ENCODE results near the gene FBXW11. TPM values are rescaled to one million over a fixed set of nuclear protein-coding genes. Genes with fewer than 3 reads are reported as not detected.

The FBXW11 gene
- total and polyA plus RNA-seq, 4 experiments from 2014 or later = 17.1 to 43.4 (median 32.1) TPM

GRCh38 chr5:171821286-171821685 is 185.2 kb downstream of the FBXW11 start:
- H3K9me3 ChIP-seq (ENCODE audit: control insufficient read depth in 1 of 2, low read length in 2 of 2) = no peaks in the 10 kb centered on the region
- H3K9me3 Mint-ChIP-seq = peaks cover 0 to 5% (median 0%) of the 10 kb centered on the region in 8 donors
- H3K36me3 Mint-ChIP-seq = no peaks in the 10 kb centered on the region
- no peak overlapping the region for H3K27ac ChIP-seq (ENCODE audit: low read depth, low read length)
- DNase-seq = no peak
- H3K27me3 Mint-ChIP-seq = peaks cover 2 to 6% of the 10 kb centered on the region in 2 donors
- no peaks in the 10 kb centered on the region for H3K27me3 ChIP-seq (ENCODE audit: insufficient read depth, low read length)
- ChIA-PET POLR2A (ENCODE audit: partially characterized antibody) (no interaction called here), CTCF (ENCODE audit: partially characterized antibody) (no interaction called here)
- intact Hi-C loops (cut with micrococcal nuclease) = no loop called here
- H3K36me3 ChIP-seq (ENCODE audit: insufficient read depth, low read length) = no peaks in the 10 kb centered on the region
- no peaks in the 10 kb centered on the region for H3K4me1 ChIP-seq (ENCODE audit: insufficient read depth, low read length)
- H3K4me1 Mint-ChIP-seq = no peaks in the 10 kb centered on the region
- H3K4me3 ChIP-seq (ENCODE audit: low read length in 2 of 2) = no peak overlapping the region
- H3K27ac Mint-ChIP-seq = no peak overlapping the region
- no peak overlapping the region for H3K4me3 Mint-ChIP-seq

GRCh38 chr5:171820561-171820960 is 185.9 kb downstream of the FBXW11 start:
- H3K27me3 Mint-ChIP-seq = peaks cover 2 to 6% of the 10 kb centered on the region in 2 donors
- Histone ChIP-seq H3K9me3 (ENCODE audit: control insufficient read depth in 1 of 2, low read length in 2 of 2) (no peaks in the 10 kb centered on the region), H3K4me3 (ENCODE audit: low read length in 2 of 2) (no peak overlapping the region), H3K4me1 (ENCODE audit: insufficient read depth, low read length) (no peaks in the 10 kb centered on the region), H3K27me3 (ENCODE audit: insufficient read depth, low read length) (no peaks in the 10 kb centered on the region), H3K36me3 (ENCODE audit: insufficient read depth, low read length) (no peaks in the 10 kb centered on the region), H3K27ac (ENCODE audit: low read depth, low read length) (no peak overlapping the region)
- H3K27ac Mint-ChIP-seq = no peak overlapping the region
- POLR2A ChIA-PET (ENCODE audit: partially characterized antibody) = no interaction called here
- H3K4me1 Mint-ChIP-seq = no peaks in the 10 kb centered on the region
- no peaks in the 10 kb centered on the region for H3K36me3 Mint-ChIP-seq
- intact Hi-C loops (cut with micrococcal nuclease) = no loop called here
- no peak overlapping the region for H3K4me3 Mint-ChIP-seq
- CTCF ChIA-PET (ENCODE audit: partially characterized antibody) = no interaction called here
- peaks cover 0 to 5% (median 0%) of the 10 kb centered on the region in 8 donors for H3K9me3 Mint-ChIP-seq
- no peak for DNase-seq

DNA sequence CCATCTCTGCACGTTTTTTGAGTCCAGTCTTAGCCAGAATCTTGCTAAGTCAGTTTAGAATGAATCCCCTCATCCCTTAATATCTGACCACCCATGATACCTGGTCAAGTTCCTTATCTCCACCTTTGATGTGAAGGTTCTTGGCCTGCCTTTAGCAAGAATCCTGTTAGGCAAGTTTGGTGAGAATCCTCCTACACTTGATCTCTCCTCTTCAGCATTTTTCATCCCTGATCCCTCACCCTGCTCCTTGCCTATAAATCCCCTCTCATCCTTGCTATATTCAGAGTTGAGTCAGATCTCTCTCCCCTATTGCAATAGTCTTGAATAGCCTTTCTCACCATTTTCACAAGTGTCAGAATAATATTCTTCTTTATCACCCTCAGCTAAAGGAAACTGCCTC is 189.8 kb downstream of the FBXW11 start:
- H3K9me3 ChIP-seq (ENCODE audit: control insufficient read depth in 1 of 2, low read length in 2 of 2) = no peaks in the 10 kb centered on the region
- no peak for DNase-seq
- no peak overlapping the region for H3K27ac ChIP-seq (ENCODE audit: low read depth, low read length)
- ChIA-PET CTCF (ENCODE audit: partially characterized antibody) (no interaction called here), POLR2A (ENCODE audit: partially characterized antibody) (no interaction called here)
- no peak overlapping the region for H3K4me3 ChIP-seq (ENCODE audit: low read length in 2 of 2)
- Mint-ChIP-seq H3K4me1 (no peaks in the 10 kb centered on the region), H3K9me3 (peaks cover 0 to 8% (median 5%) of the 10 kb centered on the region in 8 donors), H3K27me3 (peaks cover 2% of the 10 kb centered on the region in 2 donors), H3K27ac (no peak overlapping the region), H3K4me3 (no peak overlapping the region), H3K36me3 (peaks cover 0 to 4% of the 10 kb centered on the region in 2 donors)
- H3K36me3 ChIP-seq (ENCODE audit: insufficient read depth, low read length) = no peaks in the 10 kb centered on the region
- H3K27me3 ChIP-seq (ENCODE audit: insufficient read depth, low read length) = no peaks in the 10 kb centered on the region
- H3K4me1 ChIP-seq (ENCODE audit: insufficient read depth, low read length) = no peaks in the 10 kb centered on the region
- intact Hi-C loops (cut with micrococcal nuclease) = no loop called here

DNA sequence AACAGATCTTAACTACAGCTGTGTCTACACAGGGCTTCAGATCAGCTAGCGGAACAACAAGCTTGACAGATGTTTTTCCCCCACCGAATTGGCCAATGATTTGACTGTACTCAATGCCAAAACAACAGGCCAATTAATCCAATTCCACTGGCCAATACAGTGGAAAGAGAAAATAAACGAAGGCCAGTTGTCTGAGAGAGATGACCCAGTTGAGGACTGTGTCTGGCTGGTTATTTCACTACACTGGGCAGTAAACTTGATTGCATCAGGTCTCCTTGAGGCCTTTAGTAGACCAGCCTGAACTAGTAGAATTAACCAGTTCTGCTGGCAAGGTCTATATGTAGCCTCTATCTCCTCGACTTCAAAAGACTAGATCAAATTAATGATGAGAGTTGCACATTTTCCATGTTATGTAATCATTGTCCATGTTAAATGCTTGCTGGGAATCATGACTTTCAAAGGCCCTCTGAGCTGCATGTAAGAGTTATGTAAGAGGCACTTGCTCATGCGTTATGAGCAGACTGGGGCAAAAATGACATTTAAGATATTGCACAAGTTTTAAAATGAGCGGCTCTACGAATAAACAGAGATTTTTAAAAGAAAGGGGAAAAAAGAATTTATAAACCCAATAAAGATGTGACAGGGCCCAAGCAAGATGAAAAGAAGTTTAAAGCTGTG is 192.5 kb downstream of the FBXW11 start:
- H3K9me3 ChIP-seq (ENCODE audit: control insufficient read depth in 1 of 2, low read length in 2 of 2) = no peaks in the 10 kb centered on the region
- Mint-ChIP-seq H3K4me1 (no peaks in the 10 kb centered on the region), H3K9me3 (peaks cover 2 to 23% (median 13%) of the 10 kb centered on the region in 8 donors), H3K4me3 (no peak overlapping the region), H3K36me3 (peaks cover 0 to 4% of the 10 kb centered on the region in 2 donors), H3K27me3 (peaks cover 2 to 4% of the 10 kb centered on the region in 2 donors), H3K27ac (no peak overlapping the region)
- no peaks in the 10 kb centered on the region for H3K4me1 ChIP-seq (ENCODE audit: insufficient read depth, low read length)
- intact Hi-C loops (cut with micrococcal nuclease) = no loop called here
- no peak for DNase-seq
- ChIA-PET CTCF (ENCODE audit: partially characterized antibody) (no interaction called here), POLR2A (ENCODE audit: partially characterized antibody) (no interaction called here)
- H3K4me3 ChIP-seq (ENCODE audit: low read length in 2 of 2) = no peak overlapping the region
- no peaks in the 10 kb centered on the region for H3K36me3 ChIP-seq (ENCODE audit: insufficient read depth, low read length)
- H3K27ac ChIP-seq (ENCODE audit: low read depth, low read length) = no peak overlapping the region
- H3K27me3 ChIP-seq (ENCODE audit: insufficient read depth, low read length) = no peaks in the 10 kb centered on the region

DNA sequence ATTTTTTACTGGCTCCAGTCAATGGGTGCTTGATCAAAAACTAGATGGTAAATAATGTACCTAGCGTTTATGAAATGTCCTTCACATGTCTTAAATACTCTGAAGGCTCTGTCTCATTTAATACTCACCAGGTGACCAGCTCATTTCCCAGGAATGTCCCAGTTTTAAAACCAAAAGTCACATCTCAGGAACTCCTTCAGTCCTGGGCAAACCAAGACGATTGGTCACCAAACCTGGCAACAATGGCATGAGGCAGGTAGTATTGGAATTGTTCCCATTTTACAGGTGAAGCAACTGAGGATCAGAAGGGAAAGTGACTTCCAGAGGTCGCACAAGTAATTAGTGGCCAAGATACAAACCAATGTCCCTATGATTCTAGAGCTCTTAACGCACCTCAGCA is 193.2 kb downstream of the FBXW11 start:
- H3K4me1 ChIP-seq (ENCODE audit: insufficient read depth, low read length) = no peaks in the 10 kb centered on the region
- H3K9me3 ChIP-seq (ENCODE audit: control insufficient read depth in 1 of 2, low read length in 2 of 2) = no peaks in the 10 kb centered on the region
- Mint-ChIP-seq H3K27me3 (peaks cover 4 to 5% of the 10 kb centered on the region in 2 donors), H3K4me3 (no peak overlapping the region), H3K27ac (no peak overlapping the region), H3K36me3 (peaks cover 0 to 4% of the 10 kb centered on the region in 2 donors), H3K9me3 (peaks cover 2 to 23% (median 15%) of the 10 kb centered on the region in 8 donors), H3K4me1 (no peaks in the 10 kb centered on the region)
- ChIA-PET POLR2A (ENCODE audit: partially characterized antibody) (no interaction called here), CTCF (ENCODE audit: partially characterized antibody) (no interaction called here)
- H3K36me3 ChIP-seq (ENCODE audit: insufficient read depth, low read length) = no peaks in the 10 kb centered on the region
- intact Hi-C loops (cut with micrococcal nuclease) = no loop called here
- DNase-seq = no peak
- H3K27me3 ChIP-seq (ENCODE audit: insufficient read depth, low read length) = no peaks in the 10 kb centered on the region
- no peak overlapping the region for H3K27ac ChIP-seq (ENCODE audit: low read depth, low read length)
- H3K4me3 ChIP-seq (ENCODE audit: low read length in 2 of 2) = no peak overlapping the region

Other genes starting within 250 kb of the FBXW11 start
- gene SMIM23, start 220.8 kb downstream of the FBXW11 start, total RNA-seq = not detected
- gene SMIM23, start 220.8 kb downstream of the FBXW11 start, polyA plus RNA-seq = not detected
- 100 to 1,000 TPM; 306 to 314 TPM for gene STK10, start 181.6 kb upstream of the FBXW11 start, total RNA-seq
- 100 to 1,000 TPM in 1 of 2 donors, 10 to 100 TPM in 1; 24.6 to 161 TPM for gene STK10, start 181.6 kb upstream of the FBXW11 start, polyA plus RNA-seq
- not detected for gene EFCAB9, start 187.5 kb upstream of the FBXW11 start, total RNA-seq
- not detected for gene EFCAB9, start 187.5 kb upstream of the FBXW11 start, polyA plus RNA-seq